GM11168 (cell line): ENCODE measurements around the gene PSMD8.

Experiments used
- in situ Hi-C: fragments of 300-500 bp; cut with MboI; formaldehyde crosslinking; loops from one replicate; pipeline ENCODE4 v1.12.0; 2022; ENCODE audit warnings: low sequenced_read_pairs; ENCODE audit not compliant: unreplicated experiment

The PSMD8 gene

DNA sequence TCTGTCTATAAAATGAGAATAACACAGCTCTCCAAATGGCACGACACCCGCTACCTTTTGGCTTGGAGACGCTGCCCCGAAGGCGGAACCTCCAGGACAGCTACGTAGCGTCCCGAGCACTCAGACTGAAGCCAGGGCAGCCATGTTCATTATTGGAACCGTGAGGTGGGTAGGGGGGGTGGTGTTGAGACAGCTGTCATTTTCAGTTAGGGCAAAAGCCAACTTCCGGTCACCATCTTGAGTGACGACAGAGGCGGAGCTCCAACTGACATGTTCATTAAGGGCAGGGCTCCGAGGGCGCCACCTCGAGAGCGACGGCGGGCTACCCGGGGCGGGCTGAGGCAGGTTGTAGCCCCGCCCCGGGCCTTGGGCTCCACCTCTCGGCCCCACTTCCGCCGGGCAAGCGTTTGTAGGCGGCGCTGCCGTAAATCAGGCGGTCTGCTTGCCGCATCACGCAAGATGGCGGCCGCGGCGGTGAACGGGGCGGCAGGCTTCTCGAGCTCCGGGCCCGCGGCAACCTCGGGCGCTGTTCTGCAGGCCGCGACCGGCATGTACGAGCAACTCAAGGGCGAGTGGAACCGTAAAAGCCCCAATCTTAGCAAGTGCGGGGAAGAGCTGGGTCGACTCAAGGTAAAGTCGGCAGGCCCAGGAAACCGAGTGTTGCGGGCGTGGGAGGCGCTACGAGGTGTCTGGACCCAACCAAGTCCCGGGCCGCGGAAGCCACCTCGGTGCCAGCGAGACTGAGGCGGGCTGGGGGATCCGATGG, at the start of gene PSMD8:
PSMD8 (plus strand) TSS at position 240 of the 766 bp plus-strand sequence; CDS start at position 271, 31 bp downstream.
- in situ Hi-C loops, result no loop called here

DNA sequence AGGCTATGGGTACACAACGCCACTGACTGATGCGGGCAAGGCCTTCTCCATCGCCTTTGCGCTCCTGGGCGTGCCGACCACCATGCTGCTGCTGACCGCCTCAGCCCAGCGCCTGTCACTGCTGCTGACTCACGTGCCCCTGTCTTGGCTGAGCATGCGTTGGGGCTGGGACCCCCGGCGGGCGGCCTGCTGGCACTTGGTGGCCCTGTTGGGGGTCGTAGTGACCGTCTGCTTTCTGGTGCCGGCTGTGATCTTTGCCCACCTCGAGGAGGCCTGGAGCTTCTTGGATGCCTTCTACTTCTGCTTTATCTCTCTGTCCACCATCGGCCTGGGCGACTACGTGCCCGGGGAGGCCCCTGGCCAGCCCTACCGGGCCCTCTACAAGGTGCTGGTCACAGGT, 47.8 kb upstream of the PSMD8 start:
- in situ Hi-C loops, result no loop called here

DNA sequence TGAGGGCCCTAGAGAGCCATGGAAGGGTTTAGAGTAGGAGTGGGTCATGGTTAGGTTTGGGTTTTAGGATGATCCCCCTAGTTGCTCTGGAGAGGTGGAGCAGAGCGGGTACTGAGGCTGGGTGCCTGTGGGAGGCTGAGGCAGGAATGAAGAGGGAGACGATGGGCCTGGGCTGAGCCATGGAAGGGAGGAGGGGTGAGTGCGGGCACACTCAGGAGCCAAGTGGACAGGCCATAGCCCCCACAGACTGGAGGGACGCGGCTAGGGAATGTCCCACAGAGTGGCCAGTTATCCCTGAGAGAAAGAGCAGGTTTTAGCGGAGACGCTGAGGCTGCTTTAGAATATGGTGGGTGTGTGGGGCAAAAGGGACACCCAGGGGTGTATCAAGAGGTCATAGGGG, 44.7 kb upstream of the PSMD8 start:
- in situ Hi-C loops, result loop anchor here (5.0 to 10.0 kb wide), 2 partner anchors 87 to 425 kb away; partner anchors contain the start of genes SIPA1L3 and WDR87

DNA sequence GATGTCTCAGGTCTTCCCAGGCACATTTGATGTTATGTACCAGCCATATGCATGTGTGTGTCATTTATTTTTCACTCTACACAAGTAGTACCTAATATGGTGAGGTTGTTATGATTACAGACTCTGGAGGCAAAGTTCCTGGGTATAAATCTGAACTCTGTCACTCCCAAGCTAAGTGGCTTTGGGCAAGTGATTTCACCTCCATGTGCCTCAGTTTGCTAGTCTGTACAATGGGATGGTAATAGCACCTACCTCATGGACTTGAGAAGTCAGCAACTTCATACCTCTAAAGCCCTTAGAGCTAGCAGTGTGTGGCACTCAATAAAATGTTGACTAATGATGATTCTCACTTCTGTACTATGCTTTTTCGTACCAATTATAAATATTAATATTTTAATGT, 42.6 kb upstream of the PSMD8 start:
- in situ Hi-C loops, result loop anchor here (5.0 to 10.0 kb wide), 2 partner anchors 89 to 427 kb away; partner anchors contain the start of genes SIPA1L3 and WDR87

DNA sequence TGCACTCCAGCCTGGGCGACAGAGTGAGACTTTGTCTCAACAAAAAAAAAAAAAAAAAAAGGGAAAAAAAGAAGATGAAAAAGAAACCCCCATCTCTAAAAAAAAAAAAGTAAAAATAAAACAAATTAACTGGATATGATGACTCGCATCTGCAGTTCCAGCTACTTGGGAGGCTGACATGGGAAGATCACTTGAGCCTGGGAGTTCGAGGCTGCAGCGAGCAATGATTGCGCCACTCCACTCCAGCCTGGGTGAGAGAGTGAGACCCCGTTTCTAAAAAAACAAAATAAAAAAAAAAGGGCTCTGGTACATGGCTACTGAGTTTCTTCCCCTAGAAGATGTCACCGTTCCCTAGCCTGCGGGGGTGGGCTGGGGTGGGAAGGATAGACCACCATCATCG, 41.1 kb upstream of the PSMD8 start:
- in situ Hi-C loops, result loop anchor here (5.0 to 10.0 kb wide), 2 partner anchors 91 to 428 kb away; partner anchors contain the start of genes SIPA1L3 and WDR87

DNA sequence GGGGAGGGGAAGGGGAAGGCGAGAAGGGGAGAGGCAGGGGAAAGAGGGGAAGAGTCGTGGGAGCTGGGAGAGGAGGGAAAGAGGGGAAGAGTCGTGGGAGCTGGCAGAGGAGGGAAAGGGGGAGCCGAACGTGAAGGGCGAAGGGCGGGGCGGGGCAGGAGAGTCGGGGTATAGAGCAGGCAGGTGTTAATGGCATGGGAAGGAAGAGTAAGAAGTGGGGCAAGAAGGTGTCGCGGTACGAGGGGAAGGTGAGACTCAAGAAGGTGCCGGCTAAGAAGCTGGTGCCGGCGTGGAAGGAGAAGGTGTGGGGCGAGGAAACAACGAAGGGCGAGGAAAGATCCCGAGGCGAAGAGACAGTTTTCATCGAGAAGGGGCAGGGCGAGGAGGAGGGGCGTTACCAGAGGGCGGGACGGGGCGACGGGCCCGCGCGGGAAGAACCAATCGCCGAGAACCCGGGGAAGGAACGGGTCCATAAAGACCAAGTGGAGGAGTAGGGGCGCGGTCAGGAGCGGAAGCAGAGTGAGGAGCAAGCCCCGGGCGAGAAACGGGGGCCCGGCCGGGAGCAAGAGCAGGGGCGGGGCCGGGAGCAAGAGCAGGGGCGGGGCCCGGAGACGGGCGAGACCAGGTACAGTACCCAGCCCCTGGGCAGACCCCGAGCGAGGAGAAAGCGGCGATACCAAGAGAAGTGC, 38.3 kb upstream of the PSMD8 start:
- in situ Hi-C loops, result loop anchor here (10.0 kb wide), 1 partner anchor 431 kb away; the partner anchor contains the start of genes SIPA1L3 and WDR87

DNA sequence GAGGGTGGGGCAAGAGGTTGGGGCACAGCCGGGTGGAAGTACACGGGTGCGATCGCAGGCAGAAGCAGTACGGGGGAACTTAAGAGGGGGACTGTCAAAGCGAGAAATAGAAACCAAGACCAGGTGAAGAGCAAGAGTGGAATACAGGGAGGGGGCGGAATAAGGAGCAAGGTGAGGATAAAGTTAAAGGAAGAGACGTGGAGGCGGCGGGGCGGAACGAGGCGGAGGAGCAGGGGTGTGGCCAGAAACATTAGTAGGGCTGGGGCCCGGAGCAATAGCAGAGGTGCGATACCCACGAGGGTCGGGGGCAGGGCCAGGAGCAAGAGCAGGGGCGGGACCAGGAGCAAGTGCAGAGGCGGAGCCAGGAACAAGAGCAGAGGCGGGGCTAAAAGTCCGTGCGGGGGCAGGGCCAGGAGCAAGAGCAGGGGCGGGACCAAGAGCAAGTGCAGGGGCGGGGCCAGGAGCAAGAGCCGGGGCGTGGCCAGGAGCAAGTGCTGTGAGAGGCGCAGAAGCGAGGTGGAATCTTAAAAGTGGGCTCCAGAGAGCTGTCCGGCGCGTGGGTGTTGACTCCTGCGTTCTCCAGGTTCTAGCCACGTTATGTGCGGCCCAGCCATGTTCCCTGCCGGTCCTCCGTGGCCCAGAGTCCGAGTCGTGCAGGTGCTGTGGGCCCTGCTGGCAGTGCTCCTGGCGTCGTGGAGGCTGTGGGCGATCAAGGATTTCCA, 37.6 kb upstream of the PSMD8 start:
- in situ Hi-C loops, result loop anchor here (10.0 kb wide), 1 partner anchor 432 kb away; the partner anchor contains the start of genes SIPA1L3 and WDR87

DNA sequence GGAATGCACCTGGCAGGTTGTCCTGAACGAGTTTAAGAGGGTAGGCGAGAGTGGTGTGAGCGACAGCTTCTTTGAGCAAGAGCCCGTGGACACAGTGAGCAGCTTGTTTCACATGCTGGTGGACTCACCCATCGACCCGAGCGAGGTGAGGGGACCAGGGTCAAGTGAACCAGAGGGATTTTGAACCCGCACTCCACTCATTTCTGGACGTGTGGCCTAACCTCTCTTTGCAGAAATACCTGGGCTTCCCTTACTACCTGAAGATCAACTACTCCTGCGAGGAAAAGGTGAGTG, 37.1 kb upstream of the PSMD8 start:
- in situ Hi-C loops, result loop anchor here (10.0 kb wide), 1 partner anchor 433 kb away; the partner anchor contains the start of genes SIPA1L3 and WDR87

DNA sequence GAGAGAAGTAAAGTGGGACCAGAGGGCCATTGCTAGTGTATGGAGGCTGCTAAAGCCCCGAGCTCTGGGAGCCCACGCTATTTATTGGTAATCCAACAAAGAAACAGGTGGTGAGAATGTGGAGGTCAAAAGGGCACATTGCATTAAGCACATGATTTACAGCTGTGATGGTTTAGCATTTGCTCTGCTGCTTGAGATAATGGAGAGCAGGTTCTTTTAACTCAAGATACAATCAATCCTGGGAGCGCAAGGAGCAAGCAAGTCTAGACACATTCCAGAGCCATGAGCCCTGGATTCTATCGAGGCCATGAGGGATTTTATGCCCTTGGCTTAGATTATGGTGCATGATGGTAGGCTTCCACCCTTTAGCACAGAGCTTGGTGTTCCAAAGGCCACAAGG, 35.4 kb upstream of the PSMD8 start:
- in situ Hi-C loops, result loop anchor here (10.0 kb wide), 1 partner anchor 434 kb away; the partner anchor contains the start of genes SIPA1L3 and WDR87

DNA sequence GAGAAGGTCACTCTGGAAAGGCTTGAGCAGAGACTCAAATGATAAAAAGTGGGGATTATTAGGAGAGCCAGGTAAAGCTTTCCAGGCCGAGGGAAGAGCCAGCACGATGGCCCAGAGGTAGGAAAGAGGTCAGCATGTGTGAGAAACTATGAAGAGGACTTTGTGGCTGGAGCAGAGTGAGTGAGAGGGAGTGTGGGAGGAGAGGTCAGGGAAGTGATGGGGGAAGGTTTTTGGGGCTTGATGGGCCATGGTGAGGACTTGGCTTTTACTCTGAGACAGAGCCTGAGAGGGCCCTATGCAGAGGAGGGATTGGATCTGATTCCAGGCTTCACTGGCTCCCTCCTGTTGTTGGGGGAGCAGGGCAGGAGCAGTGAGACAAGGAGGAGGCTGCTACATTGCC, 33.4 kb upstream of the PSMD8 start:
- in situ Hi-C loops, result no loop called here

DNA sequence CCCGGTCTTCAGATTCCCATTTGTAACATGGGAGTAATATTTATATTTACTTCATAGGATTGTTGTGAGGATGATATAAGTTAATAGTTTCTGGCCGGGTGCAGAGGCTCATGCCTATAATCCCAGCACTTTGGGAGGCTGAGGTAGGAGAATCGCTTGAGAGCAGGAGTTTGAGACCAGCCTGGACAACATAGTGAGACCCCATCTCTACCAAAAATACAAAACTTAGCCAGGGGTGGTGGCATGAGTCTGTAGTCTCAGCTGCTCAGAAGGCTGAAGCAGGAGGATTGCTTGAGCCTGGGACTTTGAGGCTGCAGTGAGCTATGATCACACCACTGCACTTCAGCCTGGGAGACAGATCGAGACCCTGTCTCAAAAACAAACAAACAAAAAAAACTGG, 27.5 kb upstream of the PSMD8 start:
- in situ Hi-C loops, result no loop called here

DNA sequence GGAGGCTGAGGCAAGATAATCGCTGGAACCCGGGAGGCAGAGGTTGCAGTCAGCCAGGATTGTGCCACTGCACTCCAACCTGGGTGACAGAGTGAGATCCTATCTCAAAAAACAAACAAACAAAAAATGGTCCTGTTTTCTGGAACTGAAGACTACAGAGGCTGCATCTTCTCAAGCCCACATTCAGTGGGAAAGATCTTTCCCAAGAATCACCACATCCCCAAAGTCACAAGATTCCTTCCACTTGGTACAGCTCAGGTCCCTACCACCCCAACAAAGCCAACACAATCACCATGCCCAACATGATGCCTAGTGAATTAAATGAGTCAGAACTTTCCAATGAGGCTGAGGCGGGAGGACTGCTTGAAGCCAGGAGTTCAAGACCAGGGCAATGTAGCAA, 23.5 kb upstream of the PSMD8 start:
- in situ Hi-C loops, result no loop called here

DNA sequence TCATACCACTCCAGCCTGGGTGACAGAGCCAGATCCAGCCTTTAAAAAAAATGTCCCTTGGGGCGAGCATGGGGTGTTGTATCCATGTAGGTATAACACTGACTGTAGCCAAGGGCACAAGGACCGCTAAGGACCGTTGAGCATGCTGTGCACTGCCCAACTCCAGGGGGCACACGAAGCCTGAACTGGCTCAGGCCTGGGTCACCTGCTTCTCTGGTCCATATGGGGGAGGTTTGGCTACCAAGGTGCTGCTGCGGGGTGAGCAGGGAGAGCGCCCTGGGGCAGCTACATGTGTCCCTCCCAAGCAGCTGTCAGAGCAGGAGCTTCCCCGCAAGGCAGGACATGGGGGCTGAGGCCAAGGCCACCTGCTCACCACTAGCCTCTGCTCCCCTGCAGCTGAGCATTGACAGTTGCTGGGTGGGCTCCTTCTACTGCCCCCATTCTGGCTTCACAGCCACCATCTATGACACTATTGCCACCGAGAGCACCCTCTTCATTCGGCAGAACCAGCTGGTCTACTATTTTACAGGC, 22.4 kb upstream of the PSMD8 start:
- in situ Hi-C loops, result no loop called here

DNA sequence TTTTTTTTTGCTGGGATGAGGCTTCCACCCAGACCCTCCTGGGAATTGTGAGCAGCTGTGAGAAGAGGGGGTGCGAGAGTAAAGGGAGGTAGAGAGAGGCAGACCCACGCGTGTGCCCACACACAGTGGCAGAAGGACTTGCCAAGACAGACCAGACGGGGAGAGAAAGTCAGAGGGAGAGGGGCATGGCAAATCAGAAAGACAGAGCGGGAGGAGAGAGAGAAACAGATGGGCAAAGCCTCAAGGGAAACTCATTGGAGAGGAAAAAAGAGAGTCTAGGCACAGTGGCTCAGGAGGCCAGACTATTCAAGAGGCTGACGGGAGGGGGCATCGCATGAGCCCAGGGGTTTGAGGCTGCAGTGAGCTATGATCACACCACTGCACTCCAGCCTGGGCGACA, 21.8 kb upstream of the PSMD8 start:
- in situ Hi-C loops, result no loop called here

DNA sequence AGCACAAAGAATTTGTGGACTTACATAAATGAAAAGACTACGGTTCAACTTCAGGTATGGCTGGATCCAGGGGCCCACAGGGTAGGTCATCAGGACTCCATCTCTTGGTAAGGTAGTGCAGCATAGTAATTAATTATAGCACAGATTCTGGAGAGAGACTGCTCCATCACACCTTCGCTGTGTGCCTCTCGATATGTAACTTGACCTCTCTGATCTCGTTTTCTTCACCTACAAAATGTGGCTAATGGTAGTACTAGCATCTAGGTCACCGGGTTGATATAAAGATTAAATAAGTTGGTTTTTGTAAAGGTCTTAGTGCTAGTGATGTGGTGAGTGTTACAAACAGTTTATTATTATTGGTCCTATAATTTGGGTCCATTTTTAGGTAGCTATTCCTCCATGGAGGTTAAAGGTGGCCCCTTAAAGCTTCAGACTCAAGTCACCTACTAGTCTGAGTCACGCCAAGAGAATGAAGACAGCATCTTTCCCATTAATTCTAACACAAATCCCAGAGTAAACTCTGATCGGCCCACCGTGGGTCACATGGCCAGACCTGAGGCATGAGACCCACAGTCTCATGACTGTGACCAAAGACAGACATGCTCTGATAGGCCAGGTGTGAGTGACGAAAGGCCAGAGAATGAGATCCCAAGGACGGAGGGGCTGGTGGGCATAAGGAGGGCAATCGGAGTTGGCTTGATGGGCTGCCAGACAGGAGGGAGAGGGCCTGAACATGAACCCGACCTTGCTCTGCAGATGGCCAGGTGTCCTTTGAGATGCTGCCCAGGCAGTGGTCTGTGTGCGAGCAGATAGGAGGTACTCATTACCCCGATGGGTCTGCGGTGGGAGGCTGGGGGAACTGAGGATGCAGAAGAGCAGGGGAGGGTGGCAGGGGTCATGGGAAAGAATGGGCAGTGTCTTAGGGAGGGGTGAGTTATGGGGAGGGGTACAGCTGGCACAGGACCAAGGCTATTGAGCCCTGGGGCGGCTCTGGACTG, 18.3 kb upstream of the PSMD8 start:
- in situ Hi-C loops, result no loop called here

DNA sequence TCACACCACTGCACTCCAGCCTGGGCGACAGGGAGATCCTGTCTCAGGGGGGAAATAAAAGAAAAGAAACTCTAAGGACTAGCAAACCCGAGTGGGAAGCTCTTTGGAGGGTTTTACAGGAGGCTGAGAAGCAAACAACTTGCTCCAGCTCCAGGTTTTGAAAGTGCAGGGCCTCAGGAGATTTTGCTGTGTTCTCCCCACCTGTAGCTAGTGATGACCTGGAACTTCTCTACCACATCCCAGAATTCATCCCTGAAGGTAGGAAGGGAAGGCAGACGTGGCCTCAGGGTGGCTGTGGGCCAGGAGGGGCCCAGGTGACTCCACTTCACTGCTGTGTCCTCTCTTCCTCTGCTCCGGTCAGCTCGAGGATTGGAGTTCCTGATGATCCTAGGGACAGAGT, 16.3 kb upstream of the PSMD8 start:
- in situ Hi-C loops, result no loop called here

DNA sequence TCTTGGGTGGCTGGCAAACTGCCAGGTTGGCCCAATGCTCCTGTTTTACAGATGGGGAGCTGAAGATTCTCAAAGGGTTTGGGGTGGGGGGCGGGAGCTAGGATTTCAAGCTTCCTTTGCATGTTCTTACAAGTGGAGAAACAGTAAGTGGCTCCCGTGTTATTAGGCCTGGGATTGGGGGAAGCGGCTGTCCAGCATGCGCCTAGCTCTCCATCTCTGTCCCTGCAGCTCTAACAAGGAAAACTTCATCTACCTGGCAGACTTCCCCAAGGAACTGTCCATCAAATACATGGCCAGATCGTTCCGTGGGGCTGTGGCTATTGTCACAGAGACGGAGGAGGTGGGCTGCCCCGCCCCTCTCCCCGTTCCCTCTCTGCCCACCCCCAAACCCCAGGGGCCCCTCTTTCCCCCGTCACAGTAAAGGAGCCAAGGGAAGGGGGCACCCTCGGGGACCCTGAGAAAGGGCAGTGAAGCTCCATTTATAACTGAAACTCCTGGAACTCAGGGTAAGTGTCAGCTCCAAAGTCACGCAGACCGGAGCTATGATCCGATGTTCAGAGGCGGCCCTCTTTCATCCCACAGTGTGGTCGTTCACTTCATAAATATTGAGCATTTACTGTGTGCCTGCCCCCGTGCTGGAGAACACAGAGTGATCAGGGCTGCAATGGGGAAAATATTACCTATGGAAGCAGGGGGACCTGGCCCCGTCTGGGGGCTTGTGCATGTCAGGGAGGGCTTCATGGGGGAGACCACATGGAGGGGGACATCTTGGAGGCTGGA, 14.9 kb upstream of the PSMD8 start:
- in situ Hi-C loops, result no loop called here

DNA sequence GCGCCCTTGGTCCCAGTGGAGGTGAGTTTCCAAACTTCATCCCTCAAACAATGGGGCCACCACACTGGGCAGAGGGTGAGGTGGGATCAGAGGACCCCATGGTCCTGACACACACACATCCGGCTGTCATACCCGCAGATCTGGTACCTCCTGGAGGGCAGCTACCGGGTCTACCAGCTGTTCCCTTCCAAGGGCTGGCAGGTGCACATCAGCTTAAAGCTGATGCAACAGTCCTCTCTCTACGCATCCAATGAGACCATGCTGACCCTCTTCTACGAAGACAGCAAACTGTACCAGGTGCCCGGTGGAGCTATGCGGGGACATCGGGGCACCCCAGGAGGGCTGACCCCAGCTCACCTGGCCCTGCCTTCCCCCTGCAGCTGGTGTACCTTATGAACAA, 14.0 kb upstream of the PSMD8 start:
- in situ Hi-C loops, result no loop called here
